ENCODE results near the gene RABAC1.
"Not testable (repeated sequence)": the region's sequence is repeated elsewhere in the genome, so short reads cannot be mapped to it uniquely, and the experiment has no call there.

Gene RABAC1

GRCh38 chr19:41945135-41945766 lies 13.9 kb downstream of the RABAC1 start:
- H3K4me3 ChIP-seq (replicated peaks in 1 of 2; ENCODE audit: low read depth in 2 of 2, low read length in 2 of 2), result no peak overlapping the region
- TF ChIP-seq CTCF (IDR thresholded peaks at IDR 0.05; ENCODE audit: low read depth, low read length), result no peak
- DNase-seq (ENCODE audit: low read depth in 2 of 2), result no peak

DNA sequence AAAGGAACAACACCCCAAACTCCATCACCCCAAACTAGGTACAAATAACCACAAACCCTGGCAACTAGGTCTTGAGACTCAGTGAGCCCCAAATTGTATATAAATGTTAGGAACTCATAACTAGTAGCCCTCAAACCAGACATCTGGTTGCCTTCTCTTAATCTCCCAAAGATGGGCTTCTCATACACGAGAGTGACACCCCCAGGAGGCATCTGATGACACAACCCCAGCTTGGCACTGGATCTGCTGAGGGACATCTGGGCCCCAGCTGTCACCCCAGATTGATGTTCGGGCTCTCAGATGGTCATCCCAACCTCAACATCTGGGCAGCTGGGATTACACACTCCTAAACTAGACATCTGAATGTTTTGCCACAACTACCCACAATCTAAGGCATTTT lies 14.8 kb downstream of the RABAC1 start:
- TF ChIP-seq CTCF (IDR thresholded peaks at IDR 0.05; ENCODE audit: low read depth, low read length), result no peak
- DNase-seq (ENCODE audit: low read depth in 2 of 2), result no peak
- H3K4me3 ChIP-seq (replicated peaks in 1 of 2; ENCODE audit: low read depth in 2 of 2, low read length in 2 of 2), result no peak overlapping the region

DNA sequence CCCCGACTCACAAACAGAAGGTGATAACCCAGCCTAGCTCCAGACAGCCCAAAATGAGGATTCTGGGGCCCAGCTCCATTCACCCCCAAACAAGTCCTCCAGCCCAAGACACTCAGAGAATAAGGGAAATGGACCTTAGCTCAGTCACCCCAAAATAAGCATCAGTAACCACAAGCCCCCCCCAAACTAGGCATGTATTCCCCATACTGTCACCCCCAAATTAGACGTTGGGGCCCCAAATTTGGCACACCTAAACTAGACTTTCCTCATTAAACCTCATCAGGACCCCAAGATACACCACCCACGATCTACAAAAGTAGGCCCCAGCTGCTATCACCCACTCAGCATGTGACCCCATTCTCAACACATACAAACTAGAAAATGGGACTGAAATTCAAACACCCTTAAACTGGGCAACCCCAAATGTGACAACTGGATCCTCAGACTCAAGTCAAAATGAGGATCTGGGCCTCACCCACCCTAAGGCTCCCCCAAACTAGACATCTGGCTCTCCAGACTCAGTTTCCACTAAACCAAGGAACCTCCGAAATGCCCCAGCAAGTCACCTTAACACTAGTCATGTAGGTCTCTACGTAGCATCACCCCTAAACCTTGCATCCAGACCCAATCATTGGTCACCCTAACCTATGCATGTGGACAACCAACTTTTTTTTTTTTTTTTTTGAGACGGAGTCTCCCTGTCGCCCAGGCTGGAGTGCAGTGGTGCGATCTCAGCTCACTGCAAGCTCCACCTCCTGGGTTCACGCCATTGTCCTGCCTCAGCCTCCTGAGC lies 17.5 kb downstream of the RABAC1 start:
- no peak overlapping the region for H3K4me3 ChIP-seq (replicated peaks in 1 of 2; ENCODE audit: low read depth in 2 of 2, low read length in 2 of 2)
- no peak for DNase-seq (ENCODE audit: low read depth in 2 of 2)
- TF ChIP-seq CTCF (IDR thresholded peaks at IDR 0.05; ENCODE audit: low read depth, low read length), result no peak

DNA sequence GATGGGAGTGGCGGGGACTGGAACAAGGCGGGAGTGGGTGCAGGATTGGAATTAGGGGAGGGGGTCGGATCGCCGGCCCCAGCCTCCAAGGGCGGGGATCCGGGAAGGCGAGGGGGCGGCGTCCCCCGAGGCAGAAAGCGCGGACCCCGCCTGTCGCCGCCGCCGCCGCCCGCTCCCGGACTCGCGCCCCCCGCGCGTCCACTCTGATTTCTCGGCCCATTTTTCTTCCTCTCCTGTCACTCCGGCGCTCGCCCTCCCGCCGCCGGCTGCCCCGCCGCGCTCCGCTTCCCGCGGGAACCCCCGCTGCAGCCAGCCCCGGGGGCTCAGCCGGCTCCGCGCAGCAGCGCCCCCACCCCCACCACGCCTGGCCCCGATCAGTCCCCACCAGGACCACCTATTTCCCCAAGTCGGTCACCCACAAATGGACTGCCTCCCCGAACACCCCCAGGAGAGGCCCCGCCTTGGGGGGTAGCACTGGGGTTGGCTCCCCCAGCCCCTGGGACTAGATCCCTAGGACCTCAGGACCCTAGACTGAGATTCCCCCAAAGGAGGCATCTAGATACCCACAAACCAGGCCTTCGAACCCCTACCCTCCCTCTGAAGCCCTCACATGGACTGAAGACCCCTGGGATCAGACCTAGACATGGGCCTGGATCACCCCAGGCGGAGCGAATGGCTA lies 18.3 kb downstream of the RABAC1 start:
- H3K4me3 ChIP-seq (replicated peaks in 1 of 2; ENCODE audit: low read depth in 2 of 2, low read length in 2 of 2), result peak overlapping the region; percentile 49 to 50
- no peak for DNase-seq (ENCODE audit: low read depth in 2 of 2)
- no peak for TF ChIP-seq CTCF (IDR thresholded peaks at IDR 0.05; ENCODE audit: low read depth, low read length)

GRCh38 chr19:41939861-41940730 lies 19.0 kb downstream of the RABAC1 start:
- TF ChIP-seq CTCF (IDR thresholded peaks at IDR 0.05; ENCODE audit: low read depth, low read length), result no peak
- peak overlapping the region; percentile 49 to 50 for H3K4me3 ChIP-seq (replicated peaks in 1 of 2; ENCODE audit: low read depth in 2 of 2, low read length in 2 of 2)
- DNase-seq (ENCODE audit: low read depth in 2 of 2), result no peak

GRCh38 chr19:41939209-41939608 lies 19.9 kb downstream of the RABAC1 start:
- not testable (repeated sequence) for H3K4me3 ChIP-seq (replicated peaks in 1 of 2; ENCODE audit: low read depth in 2 of 2, low read length in 2 of 2); DNase-seq (ENCODE audit: low read depth in 2 of 2)

Measured in cardiac fibroblast (primary cell).